ENCODE measurements around the gene LMO7. TPM values are rescaled to one million over a fixed set of nuclear protein-coding genes. Genes with fewer than 3 reads are reported as not detected.

The LMO7 gene
- total and polyA plus RNA-seq, 8 donors: 14.7 to 50.4 (median 29.1) TPM

DNA sequence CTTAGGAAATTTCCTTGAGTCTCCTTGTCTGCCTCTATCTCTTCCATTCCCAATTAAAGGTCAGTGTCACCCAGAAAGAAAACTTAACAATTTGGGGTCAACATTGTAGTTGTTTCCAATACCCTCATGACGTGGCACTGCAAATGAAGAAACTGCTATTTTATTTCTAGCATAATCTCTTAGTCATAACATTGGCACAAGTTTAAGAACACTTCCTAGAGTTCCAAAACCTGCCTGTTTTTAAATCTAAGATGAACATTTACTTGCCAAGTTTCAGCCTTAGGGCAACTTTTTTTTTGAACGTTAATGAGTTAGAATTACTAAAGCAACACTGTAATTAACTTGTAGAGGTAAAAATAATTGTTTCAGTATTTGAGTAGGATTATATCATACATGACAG is 108.0 kb downstream of the LMO7 start:
- 89 to 94% methylated on average over 2 of the region's 2 CpGs for WGBS, 2 donors
- Histone ChIP-seq H3K27me3 (no peaks in the 10 kb centered on the region), H3K4me1 (no peaks in the 10 kb centered on the region), H3K4me3 (no peak overlapping the region), H3K9me3 (no peaks in the 10 kb centered on the region), H3K27ac (no peak overlapping the region), H3K36me3 (no peaks in the 10 kb centered on the region)
- FAIRE-seq: no peak
- ATAC-seq: no peak
- no peak for DNase-seq
- intact Hi-C loops (cut with DNase I): no loop called here
- no peak for TF ChIP-seq CTCF (IDR thresholded peaks at IDR 0.05)

- H3K27me3 ChIP-seq: no peaks in the 10 kb centered on the region
- ATAC-seq: no peak
- no peak for TF ChIP-seq CTCF (IDR thresholded peaks at IDR 0.05)
- FAIRE-seq: no peak
- H3K9me3 ChIP-seq: no peaks in the 10 kb centered on the region
- H3K36me3 ChIP-seq: no peaks in the 10 kb centered on the region
- no peak for DNase-seq
- H3K4me1 ChIP-seq: no peaks in the 10 kb centered on the region
- intact Hi-C loops (cut with DNase I): no loop called here
- 94 to 98% methylated on average over 2 of the region's 2 CpGs for WGBS, 2 donors
- no peak overlapping the region for H3K27ac ChIP-seq
- H3K4me3 ChIP-seq: no peak overlapping the region
These were observed 109.3 kb downstream of the LMO7 start for GRCh38 chr13:75745387-75745786.

- ATAC-seq (no peak), FAIRE-seq (no peak)
- WGBS, 2 donors: 91 to 93% methylated on average over 3 of the region's 3 CpGs
These were observed 112.7 kb downstream of the LMO7 start for GRCh38 chr13:75748874-75749273.

DNA sequence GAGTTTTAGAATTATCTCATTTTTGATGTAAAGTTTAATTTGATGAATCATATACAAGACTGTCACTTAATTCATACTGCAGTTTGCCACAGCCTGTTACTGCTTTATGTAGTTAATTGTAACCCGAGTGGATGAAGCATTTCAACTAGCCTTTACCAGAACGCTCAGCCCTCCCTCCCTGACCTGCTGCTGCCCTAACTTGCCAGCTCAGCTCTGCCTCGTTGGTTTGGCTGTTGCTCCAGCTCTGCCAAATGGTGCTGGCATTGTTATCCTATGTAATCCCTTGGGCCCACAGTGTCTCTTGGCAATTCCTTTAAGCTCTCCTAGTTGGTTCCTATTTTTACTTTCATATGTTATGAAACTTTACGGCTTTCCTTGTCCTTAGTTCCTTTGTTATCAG is 113.3 kb downstream of the LMO7 start:
- DNase-seq (no peak), FAIRE-seq (no peak), ATAC-seq (peak in 1 of 4 donors; percentile 16)
- no peak for TF ChIP-seq CTCF (IDR thresholded peaks at IDR 0.05)
- intact Hi-C loops (cut with DNase I): no loop called here
- H3K27me3 ChIP-seq: no peaks in the 10 kb centered on the region
- WGBS, 2 donors: 69 to 70% methylated on average over 4 of the region's 4 CpGs
- no peaks in the 10 kb centered on the region for H3K4me1 ChIP-seq
- H3K4me3 ChIP-seq: no peak overlapping the region
- no peak overlapping the region for H3K27ac ChIP-seq
- H3K36me3 ChIP-seq: no peaks in the 10 kb centered on the region
- no peaks in the 10 kb centered on the region for H3K9me3 ChIP-seq

More at GRCh38 chr13:75748874-75749273, 112.7 kb downstream of the LMO7 start:
- Histone ChIP-seq H3K36me3 (no peaks in the 10 kb centered on the region), H3K4me3 (no peak overlapping the region), H3K27ac (no peak overlapping the region), H3K9me3 (no peaks in the 10 kb centered on the region), H3K4me1 (no peaks in the 10 kb centered on the region), H3K27me3 (no peaks in the 10 kb centered on the region)
- DNase-seq: no peak
- no peak for TF ChIP-seq CTCF (IDR thresholded peaks at IDR 0.05)
- intact Hi-C loops (cut with DNase I): no loop called here

DNA sequence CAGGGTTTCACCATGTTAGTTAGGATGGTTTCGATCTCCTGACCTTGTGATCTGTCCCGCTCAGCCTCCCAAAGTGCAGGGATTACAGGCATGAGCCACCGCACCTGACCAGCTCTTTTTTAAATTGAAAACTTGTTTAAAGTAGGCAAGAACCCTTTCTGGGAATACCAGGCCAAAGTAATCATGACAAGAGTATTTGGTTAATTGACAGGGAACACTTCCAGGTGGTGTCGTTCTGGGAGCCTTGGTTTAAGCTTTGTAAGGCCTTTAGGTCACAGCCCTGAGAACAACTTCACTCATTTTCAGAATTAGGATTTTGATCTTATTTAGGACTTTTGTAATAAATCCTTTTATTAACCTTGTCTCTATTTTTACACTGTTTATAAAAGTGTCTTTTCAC is 115.2 kb downstream of the LMO7 start:
- TF ChIP-seq CTCF (IDR thresholded peaks at IDR 0.05): no peak
- Histone ChIP-seq H3K36me3 (no peaks in the 10 kb centered on the region), H3K4me1 (no peaks in the 10 kb centered on the region), H3K4me3 (no peak overlapping the region), H3K27ac (no peak overlapping the region), H3K27me3 (no peaks in the 10 kb centered on the region), H3K9me3 (no peaks in the 10 kb centered on the region)
- intact Hi-C loops (cut with DNase I): no loop called here
- DNase-seq: peak in 2 of 6 donors; percentile 10 to 17
- peak in 3 of 4 donors; percentile 79 to 87 (median 84) for ATAC-seq
- WGBS, 2 donors: 41 to 51% methylated on average over 4 of the region's 4 CpGs
- no peak for FAIRE-seq

Measured in pancreas (tissue), 10 donors.